AG08396 (cell line): ENCODE measurements around the gene AOC3.
"Not testable (repeated sequence)": the region's sequence is repeated elsewhere in the genome, so short reads cannot be mapped to it uniquely, and the experiment has no call there.

Experiments used
- DNase-seq: peaks from one replicate; pipeline ENCODE4 v3.0.0; 2012; ENCODE audit warnings: low spot score, mixed read lengths

AOC3 gene

DNA sequence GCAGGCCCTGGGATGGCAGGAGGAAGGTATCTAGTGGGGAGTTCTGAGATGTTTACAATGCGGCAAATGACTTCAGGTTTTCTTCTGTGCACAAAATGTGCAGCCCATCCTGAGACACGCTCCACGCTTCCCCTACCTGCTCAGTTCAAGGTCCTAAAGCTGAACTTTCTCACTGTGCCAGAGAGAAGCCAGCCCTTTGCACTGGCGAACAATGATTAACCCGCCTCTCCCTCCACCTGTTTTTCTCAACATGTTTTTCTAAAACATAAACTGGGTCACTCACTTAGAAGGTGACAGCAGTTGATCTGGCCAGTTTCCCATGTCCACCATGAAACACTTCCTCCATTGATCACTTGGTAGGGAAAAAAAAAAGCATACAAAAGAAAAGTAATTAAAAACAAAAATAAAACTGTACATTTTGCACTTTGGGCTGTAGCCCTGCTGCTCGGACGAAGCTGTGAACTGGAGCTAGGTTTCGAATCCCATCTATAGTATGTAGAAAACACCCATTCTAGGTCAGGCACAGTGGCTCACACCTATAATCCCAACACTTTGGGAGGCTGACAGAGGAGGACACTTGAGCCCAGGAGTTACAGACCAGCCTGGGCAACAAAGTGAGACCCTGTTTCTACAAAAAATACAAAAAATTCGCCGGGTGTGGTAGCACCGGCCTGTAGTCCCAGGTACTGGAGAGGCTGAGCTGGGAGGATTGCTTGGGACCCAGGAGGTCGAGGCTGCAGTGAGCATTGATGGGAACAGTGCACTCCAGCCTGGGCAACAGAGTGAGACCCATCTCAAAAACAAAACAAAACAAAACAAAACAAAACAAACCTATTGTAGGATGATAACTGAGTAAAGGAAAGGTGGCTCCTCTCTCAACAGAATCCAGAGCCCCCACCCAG lies 43.5 kb downstream of the AOC3 start:
- DNase-seq: no peak

DNA sequence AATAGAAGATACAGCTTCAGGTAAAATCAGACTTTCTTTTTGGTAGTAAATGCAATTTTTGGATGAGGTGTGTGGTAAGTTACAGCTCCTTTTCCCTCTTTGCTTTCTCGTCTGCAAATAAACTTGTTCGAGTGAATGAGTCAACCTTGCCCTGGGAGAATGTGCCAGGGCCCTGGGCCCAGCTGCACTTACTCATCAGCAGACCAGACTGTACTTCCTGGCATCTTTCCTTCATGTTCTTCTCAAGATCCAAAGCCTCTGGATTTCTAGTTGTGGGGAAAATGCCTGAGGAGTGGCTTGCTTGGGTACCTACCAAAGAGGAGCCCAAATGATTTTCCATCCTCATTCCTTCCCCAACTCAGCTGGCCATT lies 44.2 kb downstream of the AOC3 start:
- peak; percentile 84 for DNase-seq

DNA sequence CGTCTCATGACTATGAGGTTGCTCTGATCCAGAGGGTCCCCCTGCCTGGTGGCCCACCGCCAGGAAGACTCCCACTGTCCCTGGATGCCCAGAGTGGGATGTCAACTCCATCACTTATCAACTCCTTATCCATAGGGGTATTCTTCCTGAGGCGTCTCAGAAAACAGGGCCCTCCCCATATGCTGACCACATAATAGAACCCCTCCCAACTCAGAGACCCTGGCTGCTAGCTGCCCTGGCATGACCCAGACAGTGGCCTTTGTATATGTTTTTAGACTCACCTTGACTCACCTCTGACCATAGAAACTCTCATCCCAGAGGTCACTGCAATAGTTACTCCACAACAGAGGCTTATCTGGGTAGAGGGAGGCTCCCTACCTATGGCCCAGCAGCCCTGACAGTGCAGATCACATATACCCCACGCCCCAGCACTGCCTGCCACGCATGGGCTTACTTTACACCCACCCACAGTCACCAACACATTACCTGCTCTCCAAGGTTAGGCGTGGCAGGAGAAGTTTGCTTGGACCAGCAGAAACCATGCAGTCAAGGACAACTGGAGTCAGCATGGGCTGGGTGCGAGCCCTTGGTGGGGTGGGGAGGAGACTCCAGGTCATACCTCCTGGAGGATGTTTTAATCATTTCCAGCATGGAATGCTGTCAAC lies 47.3 kb downstream of the AOC3 start:
- DNase-seq: no peak

DNA sequence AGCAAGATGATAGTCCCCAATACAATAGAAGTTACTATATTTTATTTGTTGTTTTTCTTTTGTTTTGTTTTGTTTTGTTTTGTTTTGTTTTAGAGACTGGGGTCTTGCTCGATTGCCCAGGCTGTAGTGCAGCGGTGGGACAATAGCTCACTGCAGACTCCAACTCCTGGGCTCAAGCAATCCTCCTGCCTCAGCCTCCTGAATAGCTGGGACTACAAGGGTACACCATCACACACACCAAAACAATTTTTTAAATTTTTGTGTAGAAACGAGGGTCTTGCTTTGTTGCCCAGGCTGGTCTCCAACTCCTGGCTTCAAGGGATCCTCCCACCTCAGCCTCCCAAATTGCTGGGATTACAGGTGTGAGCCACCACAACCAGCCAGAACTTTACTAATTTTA lies 49.0 kb downstream of the AOC3 start:
- DNase-seq: not testable (repeated sequence)

DNA sequence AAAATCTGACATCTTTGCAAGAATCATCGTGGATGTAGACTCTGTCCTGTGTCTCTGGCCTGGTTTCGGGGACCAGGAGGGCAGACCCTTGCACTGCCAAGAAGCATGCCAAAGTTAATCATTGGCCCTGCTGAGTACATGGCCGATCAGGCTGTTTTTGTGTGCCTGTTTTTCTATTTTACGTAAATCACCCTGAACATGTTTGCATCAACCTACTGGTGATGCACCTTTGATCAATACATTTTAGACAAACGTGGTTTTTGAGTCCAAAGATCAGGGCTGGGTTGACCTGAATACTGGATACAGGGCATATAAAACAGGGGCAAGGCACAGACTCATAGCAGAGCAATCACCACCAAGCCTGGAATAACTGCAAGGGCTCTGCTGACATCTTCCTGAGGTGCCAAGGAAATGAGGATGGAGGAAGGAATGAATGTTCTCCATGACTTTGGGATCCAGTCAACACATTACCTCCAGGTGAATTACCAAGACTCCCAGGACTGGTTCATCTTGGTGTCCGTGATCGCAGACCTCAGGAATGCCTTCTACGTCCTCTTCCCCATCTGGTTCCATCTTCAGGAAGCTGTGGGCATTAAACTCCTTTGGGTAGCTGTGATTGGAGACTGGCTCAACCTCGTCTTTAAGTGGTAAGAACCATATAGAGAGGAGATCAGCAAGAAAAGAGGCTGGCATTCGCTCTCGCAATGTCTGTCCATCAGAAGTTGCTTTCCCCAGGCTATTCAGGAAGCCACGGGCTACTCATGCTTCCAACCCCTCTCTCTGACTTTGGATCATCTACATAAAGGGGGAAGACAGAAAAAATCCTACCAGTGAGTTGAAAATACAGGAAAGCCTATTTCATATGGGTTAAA lies 49.7 kb downstream of the AOC3 start, which contains the start of gene G6PC1:
G6PC1 (plus strand) TSS at position 340 of the 872 bp plus-strand sequence; CDS start at position 418, 78 bp downstream.
- DNase-seq: no peak

DNA sequence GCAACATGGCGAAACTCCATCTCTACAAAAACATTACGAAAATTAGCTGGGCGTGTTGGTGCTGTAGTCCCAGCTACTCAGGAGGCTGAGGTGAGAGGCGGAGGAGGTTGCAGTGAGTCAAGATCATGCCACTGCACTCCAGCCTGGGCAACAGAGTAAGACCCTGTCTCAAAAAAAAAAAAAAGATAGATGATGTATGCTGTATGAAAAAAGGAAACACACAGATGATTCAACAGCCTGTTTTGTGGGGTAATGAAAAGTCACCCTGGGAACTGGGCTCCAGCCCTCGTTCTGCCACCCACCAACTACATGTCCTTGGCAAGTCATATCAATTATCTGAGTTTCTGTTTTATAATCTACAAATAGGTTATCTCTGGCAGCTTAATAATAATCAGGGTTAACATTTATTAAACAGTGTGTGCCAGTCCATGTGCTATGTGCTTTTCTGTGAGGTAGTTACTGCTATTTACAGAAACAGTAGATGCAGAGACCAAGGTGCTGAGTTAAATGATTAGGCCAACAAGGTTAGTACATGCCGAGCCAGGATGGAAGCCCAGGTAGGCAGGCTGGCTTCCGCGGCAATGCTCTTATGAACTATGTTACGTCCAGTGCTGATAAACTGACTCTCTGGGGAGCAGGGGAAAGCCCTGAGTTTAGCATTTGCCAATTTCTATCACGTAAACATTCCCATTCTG lies 50.7 kb downstream of the AOC3 start:
- no peak for DNase-seq

DNA sequence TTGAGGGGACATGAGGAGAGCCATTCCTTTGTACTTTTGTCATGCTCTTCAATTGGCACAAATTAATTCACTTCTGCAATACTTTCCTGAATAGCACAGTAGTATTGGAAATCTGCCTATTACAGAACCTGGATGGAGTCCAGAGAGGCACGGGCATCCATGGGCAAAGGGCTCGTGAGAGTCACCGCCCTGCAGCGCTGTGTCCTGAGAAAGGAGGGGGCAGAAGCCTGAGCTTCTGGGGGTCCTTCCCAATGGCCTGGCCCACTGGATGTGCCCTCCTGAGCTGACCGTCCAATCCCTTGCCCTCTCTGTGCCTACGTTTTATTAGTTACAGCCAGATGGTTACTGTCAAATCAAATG lies 53.1 kb downstream of the AOC3 start:
- no peak for DNase-seq

- no peak for DNase-seq
Observed at GRCh38 chr17:42906772-42907446, 55.9 kb downstream of the AOC3 start.
